Medulla oblongata (tissue), 1 donor: Measurements from ENCODE around the gene GRB10.
"Not testable (repeated sequence)": the region's sequence is repeated elsewhere in the genome, so short reads cannot be mapped to it uniquely, and the experiment has no call there.

ENCODE experiments used
- DNase-seq: peaks from one replicate; pipeline ENCODE4 v3.0.0-alpha.2; 2015; ENCODE audit errors: extremely low spot score

GRB10 gene

GRCh38 chr7:50584793-50585408 lies 197.8 kb downstream of the GRB10 start:
- DNase-seq, result no peak

- no peak for DNase-seq
These were observed 198.3 kb downstream of the GRB10 start for GRCh38 chr7:50584386-50584785.

GRCh38 chr7:50583295-50583694 lies 199.4 kb downstream of the GRB10 start:
- DNase-seq, result not testable (repeated sequence)

GRCh38 chr7:50582271-50582670 lies 200.4 kb downstream of the GRB10 start:
- DNase-seq, result not testable (repeated sequence)

GRCh38 chr7:50580666-50581065 lies 202.0 kb downstream of the GRB10 start:
- DNase-seq, result not testable (repeated sequence)

GRCh38 chr7:50580057-50580456 lies 202.6 kb downstream of the GRB10 start:
- DNase-seq, result no peak

- not testable (repeated sequence) for DNase-seq
These were observed 204.6 kb downstream of the GRB10 start for GRCh38 chr7:50578105-50578504.

GRCh38 chr7:50577569-50577968 lies 205.1 kb downstream of the GRB10 start:
- DNase-seq, result no peak

GRCh38 chr7:50576388-50576787 lies 206.3 kb downstream of the GRB10 start:
- DNase-seq, result not testable (repeated sequence)

- no peak for DNase-seq
These were observed 214.9 kb downstream of the GRB10 start for GRCh38 chr7:50567715-50568261.

GRCh38 chr7:50565977-50566376 lies 216.7 kb downstream of the GRB10 start:
- no peak for DNase-seq

- DNase-seq, result no peak
These were observed 217.2 kb downstream of the GRB10 start for GRCh38 chr7:50565559-50565916.

GRCh38 chr7:50564640-50565558 lies 217.8 kb downstream of the GRB10 start, which contains the start of gene DDC:
DDC (minus strand) TSS chr7:50565405; CDS start chr7:50544085, 21,320 bp downstream.
- no peak for DNase-seq

GRCh38 chr7:50564171-50564570 lies 218.5 kb downstream of the GRB10 start:
- DNase-seq, result no peak

GRCh38 chr7:50562136-50562535 lies 220.6 kb downstream of the GRB10 start:
- DNase-seq, result no peak

GRCh38 chr7:50560865-50561351 lies 221.8 kb downstream of the GRB10 start:
- no peak for DNase-seq

GRCh38 chr7:50559881-50560280 lies 222.8 kb downstream of the GRB10 start:
- DNase-seq, result no peak

GRCh38 chr7:50558294-50559053 lies 224.2 kb downstream of the GRB10 start:
- DNase-seq, result no peak

GRCh38 chr7:50557099-50557498 lies 225.6 kb downstream of the GRB10 start:
- no peak for DNase-seq

GRCh38 chr7:50556247-50556991 lies 226.3 kb downstream of the GRB10 start:
- DNase-seq, result no peak

GRCh38 chr7:50555594-50556140 lies 227.0 kb downstream of the GRB10 start:
- DNase-seq, result no peak
